Sigmoid colon (tissue), 4 donors: ENCODE results near the gene PLIN4.

Source experiments
- CTCF ChIP-seq, 4 experiments: fragments of 450-650 bp in 3 of 4; fragments of 200-600 bp in 1 of 4; IDR thresholded peaks; one replicate each; pipeline ENCODE4 v1.5.1; 2016 to 2019; ENCODE audit warnings: antibody characterized with exemption in 4 of 4, mild to moderate bottlenecking in 3 of 4, moderate library complexity in 2 of 4
- EP300 ChIP-seq, 4 donors: sonication (generic); formaldehyde crosslinking; IDR thresholded peaks; one replicate each; pipeline ENCODE4 v1.6.1; 2017; ENCODE audit warnings: antibody characterized with exemption in 4 of 4
- POLR2A ChIP-seq, 2 donors: fragments of 450-650 bp; IDR thresholded peaks; one replicate each; pipeline ENCODE4 v1.6.1; 2016; ENCODE audit warnings: antibody characterized with exemption in 2 of 2, mild to moderate bottlenecking in 2 of 2, moderate library complexity in 2 of 2
- POLR2AphosphoS5 ChIP-seq, 4 donors: sonication (generic); formaldehyde crosslinking; IDR thresholded peaks; one replicate each; pipeline ENCODE4 v1.6.1; 2017; ENCODE audit warnings: antibody characterized with exemption in 4 of 4

DNA sequence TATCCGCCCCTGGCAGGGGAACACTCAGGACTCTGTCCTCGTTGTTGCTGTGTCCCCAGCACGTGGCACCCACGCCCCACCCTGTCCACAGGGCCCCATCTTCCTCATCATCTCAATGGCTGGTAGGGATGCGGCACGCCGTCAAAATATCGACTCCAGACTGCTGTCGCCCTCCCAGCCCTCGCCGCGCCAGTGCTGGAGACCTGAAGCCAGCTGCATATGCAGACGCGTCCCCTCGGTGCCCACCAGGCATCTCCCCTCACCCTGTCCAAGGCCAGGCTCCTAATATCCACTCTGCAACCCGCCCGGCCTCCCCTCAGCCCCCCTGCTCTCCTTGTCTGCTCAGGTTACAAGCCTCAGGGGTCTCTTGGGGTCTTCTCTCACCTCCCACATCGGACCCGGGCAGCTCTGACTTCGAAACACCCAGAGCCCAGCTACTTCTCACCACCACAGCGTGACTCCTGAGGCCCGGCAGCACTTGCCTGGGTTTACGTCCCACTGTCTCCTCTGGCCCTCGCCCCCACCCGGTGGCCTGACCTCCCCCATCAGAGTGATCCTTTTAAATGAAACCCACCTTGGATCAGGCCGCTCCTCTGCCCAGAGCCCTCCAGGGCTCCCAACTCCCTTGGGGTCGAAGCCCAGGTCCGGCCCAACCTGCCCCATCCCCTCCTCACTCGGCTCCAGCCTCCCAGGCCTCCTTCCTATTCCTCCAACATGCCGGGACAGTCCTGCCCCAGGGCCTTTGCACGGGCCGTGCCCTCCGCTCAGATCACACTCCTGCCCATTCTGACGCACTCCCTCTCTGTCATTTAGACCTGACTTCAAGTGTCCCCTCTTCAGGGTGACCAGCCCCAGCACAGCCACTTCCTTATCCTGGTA lies 12.5 kb downstream of the PLIN4 start:
- TF ChIP-seq CTCF (IDR thresholded peaks at IDR 0.05) (no peak), EP300 (IDR thresholded peaks at IDR 0.05) (no peak), POLR2A (IDR thresholded peaks at IDR 0.05) (no peak), POLR2AphosphoS5 (IDR thresholded peaks at IDR 0.05) (no peak)
